GM23248 (cell line): ENCODE data around the gene DESI1.

ENCODE experiments used
- EZH2 ChIP-seq: fragments of 200-600 bp; sonication (generic); IDR thresholded peaks from 2 replicates; pipeline ENCODE4 v1.6.1; 2018; ENCODE audit warnings: antibody characterized with exemption, mild to moderate bottlenecking; ENCODE audit not compliant: insufficient read depth, poor library complexity, severe bottlenecking
- EZH2phosphoT487 ChIP-seq: fragments of 200-600 bp; sonication (generic); IDR thresholded peaks from 2 replicates; pipeline ENCODE4 v1.6.1; 2018; ENCODE audit warnings: antibody characterized with exemption, moderate library complexity, mild to moderate bottlenecking, low read depth; ENCODE audit not compliant: insufficient read depth

DNA sequence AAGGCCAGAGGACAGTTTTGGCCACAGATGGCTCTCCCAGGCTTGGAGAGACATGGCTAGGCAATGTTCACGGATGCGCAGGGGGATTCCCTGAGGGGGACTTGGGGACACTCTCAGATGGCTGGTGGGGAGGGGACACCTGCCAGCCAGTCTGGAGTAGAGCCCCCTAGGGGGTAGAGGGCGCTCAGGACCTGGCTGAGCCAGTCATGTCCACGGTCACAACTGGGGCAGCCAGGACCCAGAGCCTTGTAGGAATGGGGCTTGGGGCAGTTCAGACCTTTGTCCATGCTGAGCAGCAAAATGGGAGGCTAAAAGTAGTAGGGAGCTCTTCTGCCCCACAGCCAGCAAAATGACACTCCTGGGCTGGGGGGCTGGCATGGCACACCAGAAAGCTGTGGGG, 58.4 kb downstream of the DESI1 start:
- TF ChIP-seq EZH2: no peak
- TF ChIP-seq EZH2phosphoT487: no peak
